Ishikawa (cell line): ENCODE data around the gene CLRN3.

Source experiments
- EP300 ChIP-seq: IDR thresholded peaks from 2 replicates; pipeline ENCODE4 v1.6.1; 2012; ENCODE audit warnings: borderline replicate concordance
- YY1 ChIP-seq: IDR thresholded peaks from 2 replicates; pipeline ENCODE4 v1.6.1; 2012; ENCODE audit warnings: low read depth

GRCh38 chr10:127892743-127893142, at the start of gene CLRN3:
- no peak for TF ChIP-seq EP300
- TF ChIP-seq YY1 = no peak
